Measurements from ENCODE around the gene KCNA4.
"Not testable (repeated sequence)": the region's sequence is repeated elsewhere in the genome, so short reads cannot be mapped to it uniquely, and the experiment has no call there.

KCNA4 gene

GRCh38 chr11:30016588-30017363 lies at the start of gene KCNA4:
Gene KCNA4 (minus strand): TSS chr11:30017030. CDS start chr11:30012678, 4,352 bp downstream.
- no peak for DNase-seq

- peak; percentile 0 to 23 for DNase-seq
Measured at GRCh38 chr11:30062103-30062502, 45.3 kb upstream of the KCNA4 start.

GRCh38 chr11:30059172-30059815 lies 42.5 kb upstream of the KCNA4 start:
- no peak for DNase-seq

- peak; percentile 1 to 2 for DNase-seq
Measured at GRCh38 chr11:30049214-30049613, 32.4 kb upstream of the KCNA4 start.

GRCh38 chr11:30046578-30046945 lies 29.7 kb upstream of the KCNA4 start:
- no peak for DNase-seq

GRCh38 chr11:30045921-30046577 lies 29.2 kb upstream of the KCNA4 start:
- DNase-seq, result no peak

GRCh38 chr11:30045144-30045543 lies 28.3 kb upstream of the KCNA4 start:
- no peak for DNase-seq

GRCh38 chr11:30041171-30041570 lies 24.3 kb upstream of the KCNA4 start:
- no peak for DNase-seq

- not testable (repeated sequence) for DNase-seq
Measured at GRCh38 chr11:30034746-30035145, 17.9 kb upstream of the KCNA4 start.

- DNase-seq, result not testable (repeated sequence)
Measured at GRCh38 chr11:30034166-30034565, 17.3 kb upstream of the KCNA4 start.

GRCh38 chr11:30025396-30026139 lies 8.7 kb upstream of the KCNA4 start:
- DNase-seq, result no peak

- no peak for DNase-seq
Measured at GRCh38 chr11:30023074-30023473, 6.2 kb upstream of the KCNA4 start.

- DNase-seq, result no peak
Measured at GRCh38 chr11:30019481-30019880, 2.7 kb upstream of the KCNA4 start.

- no peak for DNase-seq
Measured at GRCh38 chr11:30018495-30018894, 1.7 kb upstream of the KCNA4 start.

- no peak for DNase-seq
Measured at GRCh38 chr11:30017445-30017895, 640 bp upstream of the KCNA4 start.

- DNase-seq, result no peak
Measured at GRCh38 chr11:30015725-30016412, 961 bp downstream of the KCNA4 start.

- no peak for DNase-seq
Measured at GRCh38 chr11:30012346-30012745, 4.5 kb downstream of the KCNA4 start.

- DNase-seq, result no peak
Measured at GRCh38 chr11:30009060-30009459, 7.8 kb downstream of the KCNA4 start.

- no peak for DNase-seq
Measured at GRCh38 chr11:30006876-30007275, 10.0 kb downstream of the KCNA4 start.

GRCh38 chr11:30002157-30002785 lies 14.6 kb downstream of the KCNA4 start:
- DNase-seq, result no peak

- DNase-seq, result no peak
Measured at GRCh38 chr11:30000986-30001750, 15.7 kb downstream of the KCNA4 start.

Measured in Kasumi-1 (cell line).